ENCODE measurements around the gene OR4C46. TPM values are rescaled to one million over a fixed set of nuclear protein-coding genes. Genes with fewer than 3 reads are reported as not detected.
"Not testable (repeated sequence)": the region's sequence is repeated elsewhere in the genome, so short reads cannot be mapped to it uniquely, and the experiment has no call there.

OR4C46 gene
- polyA plus RNA-seq (ENCODE audit: insufficient read length in 10 of 10): not detected
- long read RNA-seq, donor 1: 0 reads
- long read RNA-seq, donor 2: 0 reads
- long read RNA-seq, donor 3: 0 reads
- long read RNA-seq, donor 4: 0 reads
- long read RNA-seq, donor 5: 0 reads
- long read RNA-seq, donor 6: 0 reads
- long read RNA-seq, donor 7: 0 reads
- long read RNA-seq, donor 8: 0 reads
- long read RNA-seq, donor 9: 0 reads

DNA sequence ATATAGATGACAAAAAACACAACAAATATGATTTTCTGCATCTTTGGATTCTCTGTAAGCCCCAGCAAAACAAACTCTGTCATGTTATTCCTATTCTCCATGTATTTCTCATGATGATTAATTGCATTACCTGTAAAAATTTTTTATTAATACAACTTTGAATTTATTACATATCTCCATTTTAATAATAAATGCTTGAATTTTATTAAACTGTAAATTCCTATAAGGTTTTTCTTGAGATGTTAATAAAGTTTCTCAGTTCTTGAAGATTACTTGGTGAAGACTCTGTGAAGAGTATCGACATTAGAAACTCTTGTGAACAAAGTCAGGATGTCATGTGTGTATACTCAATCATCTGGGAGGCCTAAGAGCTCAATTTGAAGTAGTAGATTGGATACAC is at the start of gene OR4C46:
Gene OR4C46 (minus strand): TSS at position 101 of the 400 bp plus-strand sequence. CDS start 0 bp downstream, at position 101.
- DNase-seq: no peak

DNA sequence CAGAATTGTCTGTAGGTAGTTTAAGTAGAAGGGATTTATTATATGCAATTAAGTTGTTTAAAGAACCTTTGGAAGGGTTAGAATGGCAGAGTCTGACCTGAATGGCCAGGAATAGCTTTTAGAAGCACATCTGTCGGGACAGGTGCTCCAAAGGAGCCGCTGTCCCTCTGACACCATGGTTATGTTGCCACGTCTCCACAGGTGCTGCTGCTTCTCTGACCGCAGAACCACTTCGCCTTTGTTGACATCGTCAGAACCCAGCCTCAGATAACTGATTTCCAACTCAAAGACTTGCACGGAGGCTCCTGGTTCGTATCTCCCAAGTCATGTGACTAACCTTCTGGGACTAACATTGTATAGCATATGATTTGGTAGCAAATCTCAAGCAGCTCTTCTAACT is 41.8 kb upstream of the OR4C46 start:
- not testable (repeated sequence) for DNase-seq

DNA sequence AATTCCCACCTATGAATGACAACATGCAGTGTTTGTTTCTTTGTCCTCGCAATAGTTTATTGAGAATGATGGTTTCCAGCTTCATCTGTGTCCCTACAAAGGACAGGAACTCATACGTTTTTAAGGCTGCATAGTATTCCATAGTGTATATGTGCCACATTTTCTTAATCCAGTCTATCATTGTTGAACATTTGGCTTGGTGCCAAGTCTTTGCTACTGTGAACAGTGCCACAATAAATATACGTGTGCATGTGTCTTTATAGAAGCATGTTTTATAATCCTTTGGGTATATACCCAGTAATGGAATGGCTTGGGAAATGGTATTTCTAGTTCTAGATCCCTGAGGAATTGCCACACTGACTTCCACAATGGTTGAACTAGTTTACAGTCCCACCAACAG is 42.4 kb downstream of the OR4C46 start:
- not testable (repeated sequence) for DNase-seq

DNA sequence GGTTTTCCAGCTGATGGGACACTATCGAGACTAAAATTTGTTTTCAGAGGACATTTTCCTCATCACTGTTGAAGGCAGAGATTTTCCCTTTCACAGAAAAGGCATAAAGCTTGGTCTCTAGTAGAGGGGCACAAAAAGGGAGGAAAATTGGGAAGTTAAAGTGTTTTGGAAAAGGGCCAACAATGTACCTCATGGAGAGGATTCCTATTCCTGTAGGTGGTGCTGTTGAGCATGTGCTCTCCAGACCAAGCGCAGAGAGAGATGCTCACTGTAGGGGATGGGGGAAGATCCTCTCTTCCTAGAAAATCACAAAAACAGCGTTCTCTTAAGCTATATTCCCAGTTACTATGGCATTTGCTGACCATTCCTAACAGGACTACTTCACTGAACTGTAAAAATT is 44.9 kb downstream of the OR4C46 start:
- no peak for DNase-seq

DNA sequence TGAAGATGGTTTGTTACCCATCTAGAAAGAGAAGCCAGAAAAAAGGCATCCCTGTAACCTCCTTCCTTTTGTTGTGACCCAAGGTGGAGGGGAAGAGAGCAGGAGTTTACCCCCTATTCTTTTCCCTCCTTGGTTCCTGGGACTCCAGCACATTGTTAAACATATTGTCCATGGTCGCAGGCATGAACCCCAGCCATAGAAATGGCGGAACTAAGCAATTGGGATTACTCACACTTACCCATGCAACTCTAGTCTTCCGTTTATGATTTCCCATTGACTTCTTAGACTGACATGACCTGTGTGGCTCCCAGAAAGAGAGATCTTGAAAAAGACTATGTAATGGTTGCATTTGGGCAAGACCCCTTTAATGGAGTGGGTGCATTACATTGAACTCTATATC is 45.4 kb downstream of the OR4C46 start:
- no peak for DNase-seq

Other genes starting within 250 kb of the OR4C46 start
- not detected for gene OR4A5, start 102.8 kb upstream of the OR4C46 start, polyA plus RNA-seq (ENCODE audit: insufficient read length in 10 of 10)